Esophagus muscularis mucosa (tissue), 4 donors: ENCODE data around the gene SCML1. TPM values are rescaled to one million over a fixed set of nuclear protein-coding genes. Genes with fewer than 3 reads are reported as not detected.
"Not testable (repeated sequence)": the region's sequence is repeated elsewhere in the genome, so short reads cannot be mapped to it uniquely, and the experiment has no call there.

Experiments used
- DNase-seq: peaks from one replicate; pipeline ENCODE4 v3.0.0-alpha.2; 2017; ENCODE audit errors: extremely low spot score
- H3K27ac ChIP-seq, 4 donors: fragments of 200-600 bp; sonication (generic); replicated peaks in 1 of 4; 1 replicate in 3 of 4; 2 replicates in 1 of 4; pipeline ENCODE4 v1.5.1; 2016 to 2019; ENCODE audit warnings: mild to moderate bottlenecking in 1 of 4
- H3K27me3 ChIP-seq, 4 donors: fragments of 200-600 bp; sonication (generic); one replicate each; pipeline versions ENCODE4 v1.5.1 to v1.6.0; 2016 to 2019
- H3K36me3 ChIP-seq, 4 donors: fragments of 200-600 bp; sonication (generic); one replicate each; pipeline ENCODE4 v1.5.1; 2016 to 2019
- H3K4me1 ChIP-seq, 4 donors: fragments of 200-600 bp; sonication (generic); one replicate each; pipeline ENCODE4 v1.5.1; 2016 to 2019
- H3K4me3 ChIP-seq, 4 donors: fragments of 200-600 bp; sonication (generic); 1 replicate in 2 of 4; 2 replicates in 2 of 4; pipeline ENCODE4 v1.5.1; 2016 to 2019; ENCODE audit warnings: mild to moderate bottlenecking in 4 of 4, moderate library complexity in 1 of 4
- H3K9me3 ChIP-seq, 4 donors: fragments of 200-600 bp; sonication (generic); 1 replicate in 3 of 4; 2 replicates in 1 of 4; pipeline ENCODE4 v1.5.1; 2016 to 2019
- CTCF ChIP-seq, 3 experiments: fragments of 200-600 bp in 2 of 3; fragments of 450-650 bp in 1 of 3; sonication (generic) in 2 of 3; IDR thresholded peaks; one replicate each; pipeline ENCODE4 v1.5.1; 2017 to 2019; ENCODE audit warnings: antibody characterized with exemption in 3 of 3, mild to moderate bottlenecking in 2 of 3, moderate library complexity in 1 of 3
- EP300 ChIP-seq: sonication (generic); formaldehyde crosslinking; IDR thresholded peaks from one replicate; pipeline ENCODE4 v1.6.1; 2017; ENCODE audit warnings: antibody characterized with exemption
- POLR2A ChIP-seq: fragments of 450-650 bp; IDR thresholded peaks from one replicate; pipeline ENCODE4 v1.6.1; 2017; ENCODE audit warnings: antibody characterized with exemption, moderate library complexity, mild to moderate bottlenecking, low read depth
- POLR2AphosphoS5 ChIP-seq, 2 donors: sonication (generic); formaldehyde crosslinking; IDR thresholded peaks; one replicate each; pipeline ENCODE4 v1.6.1; 2017; ENCODE audit warnings: antibody characterized with exemption in 2 of 2
- WGBS: methylation state at CpG from one replicate; pipeline ENCODE4 v1.1.5; 2018; 5-methylcytosine and 5-hydroxymethylcytosine counted together
- intact Hi-C: fragments of 100-400 bp; cut with DNase I; formaldehyde crosslinking; loops from one replicate; pipeline ENCODE4 v1.15.1; 2023
- total RNA-seq, 4 donors: library from RNA; depleted of rRNA; stranded (reverse); fragments of >200 nt; gene quantifications; one replicate each; pipeline versions ENCODE4 v1.1.0 to v1.2.1, GENCODE V29; 2016

The SCML1 gene
- total RNA-seq, 4 donors from 2014 or later = 4.8 to 8.3 (median 6.4) TPM

GRCh38 chrX:17779434-17779833 lies 42.1 kb downstream of the SCML1 start:
- DNase-seq = no peak
- H3K9me3 ChIP-seq = no peaks in the 10 kb centered on the region
- no peaks in the 10 kb centered on the region for H3K36me3 ChIP-seq
- no peak overlapping the region for H3K4me3 ChIP-seq
- H3K27ac ChIP-seq = no peak overlapping the region
- intact Hi-C loops = no loop called here
- WGBS = 78% methylated on average over 4 of the region's 4 CpGs
- H3K27me3 ChIP-seq = no peaks in the 10 kb centered on the region
- H3K4me1 ChIP-seq = no peaks in the 10 kb centered on the region
- TF ChIP-seq EP300 (no peak), POLR2A (no peak), CTCF (IDR thresholded peaks at IDR 0.05) (no peak), POLR2AphosphoS5 (IDR thresholded peaks at IDR 0.05) (no peak)

GRCh38 chrX:17786554-17787347 lies 49.5 kb downstream of the SCML1 start:
- H3K4me1 ChIP-seq, DNase-seq, H3K9me3 ChIP-seq, H3K27ac ChIP-seq, H3K4me3 ChIP-seq, H3K27me3 ChIP-seq, H3K36me3 ChIP-seq, intact Hi-C loops: not testable (repeated sequence)
- 61% methylated on average over 8 of the region's 31 CpGs for WGBS

GRCh38 chrX:17787557-17787956 lies 50.3 kb downstream of the SCML1 start:
- no peak for DNase-seq
- Histone ChIP-seq H3K36me3 (no peaks in the 10 kb centered on the region), H3K9me3 (no peaks in the 10 kb centered on the region), H3K4me3 (no peak overlapping the region), H3K27ac (no peak overlapping the region), H3K4me1 (peaks cover 0 to 7% (median 3%) of the 10 kb centered on the region in 4 donors), H3K27me3 (no peaks in the 10 kb centered on the region)
- TF ChIP-seq EP300 = no peak
- no peak for TF ChIP-seq POLR2AphosphoS5 (IDR thresholded peaks at IDR 0.05)
- TF ChIP-seq CTCF (IDR thresholded peaks at IDR 0.05) = no peak
- TF ChIP-seq POLR2A = no peak
- intact Hi-C loops = no loop called here
- 84% methylated on average over 9 of the region's 11 CpGs for WGBS

GRCh38 chrX:17788439-17788838 lies 51.1 kb downstream of the SCML1 start:
- WGBS = 13% methylated on average over 4 of the region's 4 CpGs
- intact Hi-C loops = no loop called here
- Histone ChIP-seq H3K36me3 (no peaks in the 10 kb centered on the region), H3K27me3 (no peaks in the 10 kb centered on the region), H3K4me1 (peaks cover 0 to 7% (median 3%) of the 10 kb centered on the region in 4 donors), H3K4me3 (no peak overlapping the region), H3K27ac (no peak overlapping the region), H3K9me3 (no peaks in the 10 kb centered on the region)
- TF ChIP-seq POLR2A (no peak), CTCF (IDR thresholded peaks at IDR 0.05) (peak; percentile 64 to 74 (median 65))
- DNase-seq = no peak

GRCh38 chrX:17788956-17789562 lies 51.8 kb downstream of the SCML1 start:
- H3K4me1 ChIP-seq = peaks cover 0 to 7% (median 3%) of the 10 kb centered on the region in 4 donors
- no peaks in the 10 kb centered on the region for H3K9me3 ChIP-seq
- H3K27me3 ChIP-seq = no peaks in the 10 kb centered on the region
- DNase-seq = no peak
- no peaks in the 10 kb centered on the region for H3K36me3 ChIP-seq
- no peak overlapping the region for H3K27ac ChIP-seq
- intact Hi-C loops = no loop called here
- TF ChIP-seq POLR2AphosphoS5 (IDR thresholded peaks at IDR 0.05) (no peak), POLR2A (no peak), CTCF (IDR thresholded peaks at IDR 0.05) (no peak), EP300 (no peak)
- WGBS = 58% methylated on average over 8 of the region's 8 CpGs
- no peak overlapping the region for H3K4me3 ChIP-seq
